Erythroblast (primary cell): ENCODE results near the gene ALDH1A1.

Experiments used
- GATA1 ChIP-seq: IDR thresholded peaks from 2 replicates; pipeline ENCODE4 v1.6.1; 2011; ENCODE audit warnings: low read depth, mild to moderate bottlenecking, control low read depth, low read length, moderate library complexity
- POLR2A ChIP-seq: IDR thresholded peaks from 2 replicates; pipeline ENCODE4 v1.6.1; 2011; ENCODE audit warnings: mild to moderate bottlenecking, low read length

GRCh38 chr9:72974501-72974900, 21.6 kb upstream of the ALDH1A1 start:
- TF ChIP-seq POLR2A, result no peak
- no peak for TF ChIP-seq GATA1
